B cell (primary cell): ENCODE measurements around the gene CBX2. TPM values are rescaled to one million over a fixed set of nuclear protein-coding genes. Genes with fewer than 3 reads are reported as not detected.
A peak's percentile ranks its signal among the peaks of the same experiment; 100 is the strongest.

Experiments used
- ATAC-seq: fragments of 200-7000 bp; cut with Tn5 transposase; one replicate; pipeline ENCODE4 v1.10.0; 2021; ENCODE audit warnings: low read depth, mild to moderate bottlenecking, moderate number of reproducible peaks, moderate library complexity
- CTCF ChIA-PET: fragments of 350-600 bp; sonication (Branson Sonifier 250); formaldehyde crosslinking; loops from one replicate; lab custom pipeline; 2021; ENCODE audit warnings: antibody characterized with exemption, inconsistent platforms; lab: Charles Lee
- POLR2A ChIA-PET: fragments of 350-600 bp; sonication (Branson Sonifier 250); formaldehyde crosslinking; loops from one replicate; lab custom pipeline; 2021; ENCODE audit warnings: antibody characterized with exemption; lab: Charles Lee
- DNase-seq: peaks from one replicate; pipeline ENCODE4 v3.0.0; 2013
- H2AFZ ChIP-seq: 2 replicates; pipeline ENCODE4 v1.6.1; 2012; ENCODE audit warnings: mild to moderate bottlenecking, low read depth, low read length; ENCODE audit not compliant: insufficient read depth, poor library complexity, severe bottlenecking
- H3K27ac ChIP-seq, 2 donors: 1 replicate in 1 of 2; 2 replicates in 1 of 2; pipeline ENCODE4 v1.5.1; 2012 to 2013; ENCODE audit warnings: low read length in 2 of 2, mild to moderate bottlenecking in 2 of 2, moderate library complexity in 1 of 2
- H3K27me3 ChIP-seq, 4 experiments: fragments of 200-600 bp in 1 of 4; sonication (generic) in 1 of 4; replicated peaks in 1 of 4; 1 replicate in 2 of 4; 2 replicates in 2 of 4; pipeline versions ENCODE4 v1.6.1 to v1.7.0; 2013 to 2016; ENCODE audit warnings: low read length in 3 of 4, mild to moderate bottlenecking in 2 of 4, mixed read lengths in 1 of 4, moderate library complexity in 1 of 4; ENCODE audit not compliant: insufficient read depth in 4 of 4, control insufficient read depth in 3 of 4; ENCODE audit errors: control extremely low read depth in 1 of 4
- H3K36me3 ChIP-seq, 2 experiments: replicated peaks in 1 of 2; 1 replicate in 1 of 2; 2 replicates in 1 of 2; pipeline versions ENCODE4 v1.6.1 to v1.7.1; 2013; ENCODE audit warnings: low read length in 1 of 2; ENCODE audit not compliant: insufficient read depth in 2 of 2, control insufficient read depth in 1 of 2; ENCODE audit errors: control extremely low read depth in 1 of 2, extremely low read depth in 1 of 2
- H3K4me1 ChIP-seq, 2 donors: fragments of 200-600 bp in 1 of 2; sonication (generic) in 1 of 2; 1 replicate in 1 of 2; 2 replicates in 1 of 2; pipeline versions ENCODE4 v1.5.1 to v1.6.1; 2013 to 2017; ENCODE audit warnings: low read length in 2 of 2; ENCODE audit not compliant: control insufficient read depth in 2 of 2, insufficient read depth in 2 of 2
- H3K4me2 ChIP-seq: replicated peaks from 2 replicates; pipeline ENCODE3; 2012; ENCODE audit warnings: mild to moderate bottlenecking, low read depth, low read length; ENCODE audit not compliant: poor library complexity, severe bottlenecking
- H3K4me3 ChIP-seq, 5 experiments: fragments of 200-600 bp in 1 of 5; sonication (generic) in 1 of 5; 1 replicate in 3 of 5; 2 replicates in 2 of 5; pipeline versions ENCODE4 v1.5.1 to v1.7.0; 2011 to 2016; ENCODE audit warnings: low read length in 4 of 5, mild to moderate bottlenecking in 4 of 5, low read depth in 2 of 5, control low read depth in 1 of 5, moderate library complexity in 1 of 5; ENCODE audit not compliant: insufficient read depth in 1 of 5; ENCODE audit errors: control extremely low read depth in 1 of 5, extremely low read depth in 1 of 5
- H3K79me2 ChIP-seq: fragments of 200-600 bp; sonication (generic); one replicate; pipeline ENCODE4 v1.6.0; 2016; ENCODE audit warnings: low read length; ENCODE audit not compliant: control insufficient read depth, insufficient read depth
- H3K9ac ChIP-seq: fragments of 200-600 bp; sonication (generic); 2 replicates; pipeline ENCODE4 v1.6.1; 2017; ENCODE audit warnings: mild to moderate bottlenecking, low read length, moderate library complexity
- H3K9me3 ChIP-seq, 3 donors: one replicate each; pipeline versions ENCODE4 v1.6.1 to v1.7.1; 2013; ENCODE audit warnings: low read length in 2 of 3; ENCODE audit not compliant: control insufficient read depth in 2 of 3, insufficient read depth in 1 of 3; ENCODE audit errors: control extremely low read depth in 1 of 3
- H4K20me1 ChIP-seq: 2 replicates; pipeline ENCODE4 v1.6.0; 2012; ENCODE audit warnings: mild to moderate bottlenecking, low read length; ENCODE audit not compliant: insufficient read depth, control insufficient read depth, poor library complexity, severe bottlenecking
- H3K27ac Mint-ChIP-seq: one replicate; pipeline ENCODE4 v1.8.0; 2021; ENCODE audit warnings: mixed read lengths
- H3K27me3 Mint-ChIP-seq: one replicate; pipeline ENCODE4 v1.8.0; 2021; ENCODE audit warnings: mixed read lengths
- H3K4me1 Mint-ChIP-seq: one replicate; pipeline ENCODE4 v1.8.0; 2021; ENCODE audit warnings: mixed read lengths
- H3K4me3 Mint-ChIP-seq: one replicate; pipeline ENCODE4 v1.8.0; 2021; ENCODE audit warnings: mixed read lengths
- H3K9me3 Mint-ChIP-seq: one replicate; pipeline ENCODE4 v1.8.0; 2022; ENCODE audit warnings: mixed read lengths; ENCODE audit not compliant: insufficient read depth
- EZH2 ChIP-seq: IDR thresholded peaks from 2 replicates; pipeline ENCODE4 v1.6.1; 2012; ENCODE audit warnings: borderline replicate concordance, low read depth, mild to moderate bottlenecking, moderate library complexity, low read length; ENCODE audit not compliant: insufficient read depth, poor library complexity, severe bottlenecking
- WGBS: methylation state at CpG from one replicate; pipeline ENCODE4 v1.1.5; 2013; ENCODE audit warnings: missing lambda C conversion rate; ENCODE audit not compliant: insufficient coverage; 5-methylcytosine and 5-hydroxymethylcytosine counted together
- intact Hi-C: fragments of 100-400 bp; cut with micrococcal nuclease; formaldehyde crosslinking; loops from one replicate; pipeline ENCODE4 v1.10.0; 2022
- polyA plus RNA-seq: library from polyadenylated mRNA; depleted of rRNA; stranded (reverse); fragments of >200 nt; gene quantifications from 2 replicates; pipeline ENCODE4 v1.2.3, GENCODE V29; 2012
- total RNA-seq, 2 donors: library from RNA; stranded (reverse); fragments of 120-200 nt in 1 of 2; gene quantifications; 1 replicate in 1 of 2; 2 replicates in 1 of 2; pipeline versions ENCODE4 v1.2.3 to v1.2.4, GENCODE V29; 2013 to 2022
- TF ChIP-seq, protein P1 (sequence below): fragments of 200-600 bp; IDR thresholded peaks from one replicate; pipeline ENCODE4 v1.8.0; 2022; ENCODE audit warnings: antibody characterized with exemption, mild to moderate bottlenecking

Gene CBX2
- total and polyA plus RNA-seq, 2 donors (not counting 1 experiment from before 2014, with no cell fraction given): 0.10 to 0.47 TPM

DNA sequence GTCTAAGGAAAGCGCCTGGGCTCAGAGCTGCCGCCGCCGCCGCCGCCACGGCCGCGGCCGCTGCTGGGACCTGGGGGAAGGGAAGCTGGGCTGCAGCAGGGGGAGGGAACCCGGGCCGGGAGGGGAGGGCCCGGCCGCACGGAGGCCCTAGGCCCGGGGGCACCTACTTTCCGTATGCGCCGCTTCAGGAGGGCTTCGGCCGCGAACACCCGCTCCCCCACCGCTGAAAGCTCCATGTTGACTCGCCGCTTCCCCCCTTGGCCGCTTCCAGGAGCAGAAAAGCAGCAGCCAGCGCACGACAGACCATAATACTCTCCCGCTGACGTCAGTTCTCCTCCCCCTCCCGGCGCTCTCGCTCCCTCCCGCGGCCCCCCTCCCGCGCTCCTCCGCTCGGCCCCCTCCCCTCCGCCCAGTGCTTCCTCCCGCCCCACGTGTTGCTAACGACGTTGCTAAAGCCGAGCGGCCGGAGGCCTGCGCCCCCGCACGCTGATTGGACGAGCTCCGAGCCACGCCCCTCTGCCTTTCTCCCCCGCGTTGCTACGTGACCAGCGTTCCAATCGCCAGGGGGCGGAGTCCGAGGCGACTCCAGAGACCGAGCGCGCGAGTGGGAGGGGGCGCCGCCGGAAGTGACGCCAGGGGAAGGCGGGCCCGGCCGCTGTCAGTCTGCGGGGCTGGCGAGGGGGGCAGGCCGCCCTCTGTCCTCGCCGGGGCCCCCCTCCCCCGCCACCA, 19.0 kb downstream of the CBX2 start, which contains the start of gene CBX8:
Gene CBX8, minus strand, starts transcription at position 315 of the 729 bp plus-strand sequence. Its CDS starts 79 bp downstream, at position 236.
- Histone ChIP-seq H3K4me2 (peak within 1 kb of the TSS; percentile 98), H3K9me3 (peaks cover 0 to 61% (median 21%) of the 10 kb centered on the region in 3 donors), H3K27ac (peak within 1 kb of the TSS; percentile 50 to 68), H2AFZ (peak within 1 kb of the TSS; percentile 59), H3K27me3 (peaks cover 0 to 61% (median 46%) of the 10 kb centered on the region in 4 experiments), H3K4me1 (peaks cover 46 to 50% of the 10 kb centered on the region in 2 donors), H3K9ac (peak within 1 kb of the TSS; percentile 77), H3K79me2 (peaks cover 4% of the 10 kb centered on the region), H3K4me3 (peak within 1 kb of the TSS; percentile 65 to 90 (median 71)), H4K20me1 (peaks cover 44% of the 10 kb centered on the region), H3K36me3 (peaks cover 0 to 7% of the 10 kb centered on the region in 2 experiments)
- no peak for TF ChIP-seq EZH2
- TF ChIP-seq, protein P1, sequence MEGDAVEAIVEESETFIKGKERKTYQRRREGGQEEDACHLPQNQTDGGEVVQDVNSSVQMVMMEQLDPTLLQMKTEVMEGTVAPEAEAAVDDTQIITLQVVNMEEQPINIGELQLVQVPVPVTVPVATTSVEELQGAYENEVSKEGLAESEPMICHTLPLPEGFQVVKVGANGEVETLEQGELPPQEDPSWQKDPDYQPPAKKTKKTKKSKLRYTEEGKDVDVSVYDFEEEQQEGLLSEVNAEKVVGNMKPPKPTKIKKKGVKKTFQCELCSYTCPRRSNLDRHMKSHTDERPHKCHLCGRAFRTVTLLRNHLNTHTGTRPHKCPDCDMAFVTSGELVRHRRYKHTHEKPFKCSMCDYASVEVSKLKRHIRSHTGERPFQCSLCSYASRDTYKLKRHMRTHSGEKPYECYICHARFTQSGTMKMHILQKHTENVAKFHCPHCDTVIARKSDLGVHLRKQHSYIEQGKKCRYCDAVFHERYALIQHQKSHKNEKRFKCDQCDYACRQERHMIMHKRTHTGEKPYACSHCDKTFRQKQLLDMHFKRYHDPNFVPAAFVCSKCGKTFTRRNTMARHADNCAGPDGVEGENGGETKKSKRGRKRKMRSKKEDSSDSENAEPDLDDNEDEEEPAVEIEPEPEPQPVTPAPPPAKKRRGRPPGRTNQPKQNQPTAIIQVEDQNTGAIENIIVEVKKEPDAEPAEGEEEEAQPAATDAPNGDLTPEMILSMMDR: no peak
- peaks cover 41% of the 10 kb centered on the region for H3K4me1 Mint-ChIP-seq
- H3K27ac Mint-ChIP-seq: peak within 1 kb of the TSS; percentile 95
- intact Hi-C loops: loop anchor here (1.0 to 5.0 kb wide), 7 partner anchors 14 to 1715 kb away; partner anchors contain the start of genes ACTG1, BAHCC1 and CCDC40
- DNase-seq (peak; percentile 99), ATAC-seq (peak; percentile 90)
- CTCF ChIA-PET: interaction anchor here (0.6 to 3.6 kb wide), 11 partner anchors 14 to 218 kb away, joined by 3 to 18 read pairs (median 5); partner anchors contain the start of gene CBX4
- H3K9me3 Mint-ChIP-seq: no peaks in the 10 kb centered on the region
- peak within 1 kb of the TSS; percentile 91 for H3K4me3 Mint-ChIP-seq
- H3K27me3 Mint-ChIP-seq: peaks cover 39% of the 10 kb centered on the region
- POLR2A ChIA-PET: interaction anchor here (0.6 to 2.1 kb wide), 13 partner anchors 9 to 1687 kb away, joined by 3 to 45 read pairs (median 3); partner anchors contain the start of gene CBX4
- under 1% methylated on average over 78 of the region's 79 CpGs for WGBS
